Measurements from ENCODE around the gene SYNGR2. TPM values are rescaled to one million over a fixed set of nuclear protein-coding genes. Genes with fewer than 3 reads are reported as not detected.

SYNGR2 gene
- polyA plus RNA-seq, 3 donors, result 270 to 402 (median 350) TPM

DNA sequence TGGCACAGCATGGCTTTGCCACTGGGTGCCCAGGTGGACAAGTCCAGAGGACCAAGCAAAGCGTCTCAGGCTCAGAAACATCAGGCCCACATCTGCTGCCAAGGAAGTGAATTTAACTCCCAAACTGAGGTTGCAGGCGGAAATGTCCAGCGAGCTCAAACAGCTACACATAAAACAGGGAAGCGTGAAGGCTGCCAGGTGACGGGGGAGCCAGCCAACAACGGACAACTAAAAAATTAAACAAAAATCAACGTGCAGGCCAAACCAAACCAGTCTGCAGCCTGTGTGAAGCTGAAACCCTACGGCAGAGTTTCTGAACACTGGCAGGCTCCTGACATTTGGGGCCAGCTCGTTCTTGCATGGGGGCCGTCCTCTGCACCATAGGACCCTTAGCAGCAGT lies 16.0 kb downstream of the SYNGR2 start:
- Histone ChIP-seq H3K27me3 (ENCODE audit: control insufficient read depth in 2 of 2, insufficient read depth in 2 of 2, low read length in 2 of 2) (no peaks in the 10 kb centered on the region), H3K27ac (ENCODE audit: low read depth in 1 of 2, low read length in 2 of 2) (no peak overlapping the region), H3K9me3 (replicated peaks in 1 of 2; ENCODE audit: control insufficient read depth in 1 of 2, insufficient read depth in 1 of 2, low read length in 2 of 2) (no peaks in the 10 kb centered on the region), H3K4me2 (replicated peaks; ENCODE audit: extremely low read depth, low read length, poor library complexity, severe bottlenecking) (no peak overlapping the region), H3K4me3 (replicated peaks in 1 of 3; ENCODE audit: low read depth in 2 of 3, low read length in 3 of 3) (no peak overlapping the region), H3K79me2 (ENCODE audit: insufficient read depth, low read length) (peaks cover 57% of the 10 kb centered on the region), H4K20me1 (ENCODE audit: insufficient read depth, low read length) (no peaks in the 10 kb centered on the region), H3K4me1 (ENCODE audit: control insufficient read depth in 1 of 2, insufficient read depth in 2 of 2, low read length in 2 of 2) (peaks cover 33 to 49% of the 10 kb centered on the region in 2 donors), H2AFZ (ENCODE audit: insufficient read depth, low read depth, low read length, poor library complexity, severe bottlenecking) (no peak overlapping the region), H3K36me3 (replicated peaks in 1 of 2; ENCODE audit: control insufficient read depth in 1 of 2, insufficient read depth in 2 of 2, low read length in 2 of 2) (peaks cover 0 to 4% of the 10 kb centered on the region in 2 donors), H3K9ac (ENCODE audit: insufficient read depth, low read length, poor library complexity, severe bottlenecking) (no peak overlapping the region)
- peaks cover 42% of the 10 kb centered on the region for H3K4me1 Mint-ChIP-seq
- peak overlapping the region in 1 of 7 donors; percentile 10 for H3K27ac Mint-ChIP-seq
- intact Hi-C loops (cut with micrococcal nuclease), result no loop called here
- H3K36me3 Mint-ChIP-seq, result peaks cover 12 to 40% of the 10 kb centered on the region in 2 donors
- H3K27me3 Mint-ChIP-seq (ENCODE audit: low read depth in 3 of 3), result peaks cover 0 to 2% (median 0%) of the 10 kb centered on the region in 3 donors
- no peak overlapping the region for H3K4me3 Mint-ChIP-seq
- 94% methylated on average over 9 of the region's 10 CpGs for WGBS (ENCODE audit: insufficient coverage)
- no peaks in the 10 kb centered on the region for H3K9me3 Mint-ChIP-seq
- TF ChIP-seq, protein P1, sequence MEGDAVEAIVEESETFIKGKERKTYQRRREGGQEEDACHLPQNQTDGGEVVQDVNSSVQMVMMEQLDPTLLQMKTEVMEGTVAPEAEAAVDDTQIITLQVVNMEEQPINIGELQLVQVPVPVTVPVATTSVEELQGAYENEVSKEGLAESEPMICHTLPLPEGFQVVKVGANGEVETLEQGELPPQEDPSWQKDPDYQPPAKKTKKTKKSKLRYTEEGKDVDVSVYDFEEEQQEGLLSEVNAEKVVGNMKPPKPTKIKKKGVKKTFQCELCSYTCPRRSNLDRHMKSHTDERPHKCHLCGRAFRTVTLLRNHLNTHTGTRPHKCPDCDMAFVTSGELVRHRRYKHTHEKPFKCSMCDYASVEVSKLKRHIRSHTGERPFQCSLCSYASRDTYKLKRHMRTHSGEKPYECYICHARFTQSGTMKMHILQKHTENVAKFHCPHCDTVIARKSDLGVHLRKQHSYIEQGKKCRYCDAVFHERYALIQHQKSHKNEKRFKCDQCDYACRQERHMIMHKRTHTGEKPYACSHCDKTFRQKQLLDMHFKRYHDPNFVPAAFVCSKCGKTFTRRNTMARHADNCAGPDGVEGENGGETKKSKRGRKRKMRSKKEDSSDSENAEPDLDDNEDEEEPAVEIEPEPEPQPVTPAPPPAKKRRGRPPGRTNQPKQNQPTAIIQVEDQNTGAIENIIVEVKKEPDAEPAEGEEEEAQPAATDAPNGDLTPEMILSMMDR (IDR thresholded peaks at IDR 0.05), result no peak
- DNase-seq, result no peak

DNA sequence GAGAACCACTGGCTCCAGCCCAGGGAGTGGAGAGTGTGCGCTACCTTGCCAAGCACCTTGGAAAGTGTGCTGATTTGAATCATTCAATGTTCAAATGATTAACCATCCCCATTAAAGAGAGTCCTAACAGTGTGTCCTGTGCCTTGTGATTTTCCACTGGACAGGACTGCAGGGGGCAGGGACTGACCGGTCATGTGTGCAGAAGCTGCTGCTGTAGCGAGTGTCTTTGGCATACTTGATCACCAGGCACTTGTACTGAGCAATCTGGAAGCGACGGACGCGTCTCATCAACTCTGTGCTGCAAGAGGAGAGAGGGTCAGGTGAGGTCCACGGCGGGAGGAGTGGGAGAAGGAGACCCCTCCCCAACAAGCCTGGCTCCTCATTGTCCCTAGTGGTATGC lies 16.5 kb downstream of the SYNGR2 start:
- TF ChIP-seq, protein P1 (IDR thresholded peaks at IDR 0.05), result no peak
- peaks cover 40% of the 10 kb centered on the region for H3K4me1 Mint-ChIP-seq
- H3K4me3 Mint-ChIP-seq, result no peak overlapping the region
- H3K36me3 Mint-ChIP-seq, result peaks cover 9 to 39% of the 10 kb centered on the region in 2 donors
- peaks cover 0 to 2% (median 0%) of the 10 kb centered on the region in 3 donors for H3K27me3 Mint-ChIP-seq (ENCODE audit: low read depth in 3 of 3)
- no peak overlapping the region for H3K4me3 ChIP-seq (replicated peaks in 1 of 3; ENCODE audit: low read depth in 2 of 3, low read length in 3 of 3)
- intact Hi-C loops (cut with micrococcal nuclease), result loop anchor here in 1 of 2 donors (5.0 kb wide), 1 partner anchor 43 kb away; no protein-coding TSS in a partner anchor
- no peaks in the 10 kb centered on the region for H3K27me3 ChIP-seq (ENCODE audit: control insufficient read depth in 2 of 2, insufficient read depth in 2 of 2, low read length in 2 of 2)
- H4K20me1 ChIP-seq (ENCODE audit: insufficient read depth, low read length), result no peaks in the 10 kb centered on the region
- peaks cover 33 to 48% of the 10 kb centered on the region in 2 donors for H3K4me1 ChIP-seq (ENCODE audit: control insufficient read depth in 1 of 2, insufficient read depth in 2 of 2, low read length in 2 of 2)
- no peaks in the 10 kb centered on the region for H3K9me3 ChIP-seq (replicated peaks in 1 of 2; ENCODE audit: control insufficient read depth in 1 of 2, insufficient read depth in 1 of 2, low read length in 2 of 2)
- H3K79me2 ChIP-seq (ENCODE audit: insufficient read depth, low read length), result peaks cover 57% of the 10 kb centered on the region
- no peak overlapping the region for H3K4me2 ChIP-seq (replicated peaks; ENCODE audit: extremely low read depth, low read length, poor library complexity, severe bottlenecking)
- H3K27ac Mint-ChIP-seq, result peak overlapping the region in 1 of 7 donors; percentile 51
- WGBS (ENCODE audit: insufficient coverage), result 98% methylated on average over 6 of the region's 9 CpGs
- no peak for DNase-seq
- no peak overlapping the region for H2AFZ ChIP-seq (ENCODE audit: insufficient read depth, low read depth, low read length, poor library complexity, severe bottlenecking)
- H3K9me3 Mint-ChIP-seq, result peaks cover 0 to 1% (median 0%) of the 10 kb centered on the region in 7 donors
- no peak overlapping the region for H3K27ac ChIP-seq (ENCODE audit: low read depth in 1 of 2, low read length in 2 of 2)
- peaks cover 0 to 4% of the 10 kb centered on the region in 2 donors for H3K36me3 ChIP-seq (replicated peaks in 1 of 2; ENCODE audit: control insufficient read depth in 1 of 2, insufficient read depth in 2 of 2, low read length in 2 of 2)
- no peak overlapping the region for H3K9ac ChIP-seq (ENCODE audit: insufficient read depth, low read length, poor library complexity, severe bottlenecking)

All from CD14-positive monocyte (primary cell).